Stomach (tissue), 9 donors: ENCODE data around the gene BCAS3. TPM values are rescaled to one million over a fixed set of nuclear protein-coding genes. Genes with fewer than 3 reads are reported as not detected.

Experiments
- DNase-seq, 2 donors: peaks; one replicate each; pipeline versions ENCODE4 v3.0.0 to v3.0.0-alpha.2; 2013 to 2019
- H3K27ac ChIP-seq, 5 donors: fragments of 200-600 bp in 4 of 5; sonication (generic) in 4 of 5; one replicate each; pipeline ENCODE4 v1.5.1; 2013 to 2019; ENCODE audit warnings: mild to moderate bottlenecking in 1 of 5, moderate library complexity in 1 of 5
- H3K27me3 ChIP-seq, 3 donors: fragments of 200-600 bp; sonication (generic); one replicate each; pipeline ENCODE4 v1.5.1; 2017 to 2019; ENCODE audit warnings: mixed run types in 1 of 3
- H3K36me3 ChIP-seq, 4 donors: fragments of 200-600 bp; sonication (generic); 1 replicate in 3 of 4; 2 replicates in 1 of 4; pipeline ENCODE4 v1.5.1; 2016 to 2019
- H3K4me1 ChIP-seq, 4 donors: fragments of 200-600 bp; sonication (generic); one replicate each; pipeline ENCODE4 v1.5.1; 2016 to 2019
- H3K4me3 ChIP-seq, 4 donors: fragments of 200-600 bp; sonication (generic) in 3 of 4; one replicate each; pipeline ENCODE4 v1.5.1; 2016 to 2019; ENCODE audit warnings: mild to moderate bottlenecking in 1 of 4
- H3K9me3 ChIP-seq, 4 donors: fragments of 200-600 bp; sonication (generic); one replicate each; pipeline ENCODE4 v1.5.1; 2016 to 2019
- EP300 ChIP-seq: sonication (generic); formaldehyde crosslinking; IDR thresholded peaks from one replicate; pipeline ENCODE4 v1.6.1; 2017; ENCODE audit warnings: antibody characterized with exemption
- POLR2A ChIP-seq, 4 donors: fragments of 450-650 bp; IDR thresholded peaks; one replicate each; pipeline ENCODE4 v1.6.1; 2016; ENCODE audit warnings: antibody characterized with exemption in 4 of 4, control low read depth in 2 of 4, mild to moderate bottlenecking in 1 of 4, moderate library complexity in 1 of 4
- POLR2AphosphoS5 ChIP-seq, 3 donors: sonication (generic); formaldehyde crosslinking; IDR thresholded peaks; one replicate each; pipeline ENCODE4 v1.6.1; 2016; ENCODE audit warnings: antibody characterized with exemption in 3 of 3
- WGBS, 5 donors: extraction: QIAGEN DNeasy Blood & Tissue Kit in 3 of 5; methylation state at CpG; one replicate each; pipeline versions ENCODE4 v1.1.5 to v1.1.7; 2013 to 2018; 5-methylcytosine and 5-hydroxymethylcytosine counted together
- intact Hi-C: fragments of 100-400 bp; cut with DNase I; formaldehyde crosslinking; loops from one replicate; pipeline ENCODE4 v1.15.1; 2023; ENCODE audit warnings: low total_unique reads
- polyA plus RNA-seq, 3 donors: library from polyadenylated mRNA; stranded (reverse); fragments of 200-250 nt; gene quantifications; one replicate each; pipeline ENCODE4 v1.2.3, GENCODE V29; 2013
- total RNA-seq, 5 donors: library from RNA; depleted of rRNA; stranded (reverse); fragments of >200 nt; gene quantifications; one replicate each; pipeline versions ENCODE4 v1.1.0 to v1.2.3, GENCODE V29; 2014 to 2016
- TF ChIP-seq, protein P1 (sequence below), 7 experiments: fragments of 450-650 bp in 4 of 7; fragments of 200-600 bp in 3 of 7; sonication (generic) in 3 of 7; IDR thresholded peaks; one replicate each; pipeline ENCODE4 v1.5.1; 2016 to 2019; ENCODE audit warnings: antibody characterized with exemption in 7 of 7, control low read depth in 2 of 7, mild to moderate bottlenecking in 1 of 7
- donor health status: healthy with polysubstance abuse.
- donor health status: Bipolar disorder and iron deficiency.
- donor health status: healthy.

Gene BCAS3
- total and polyA plus RNA-seq, 8 donors: 4.9 to 150 (median 25.3) TPM

DNA sequence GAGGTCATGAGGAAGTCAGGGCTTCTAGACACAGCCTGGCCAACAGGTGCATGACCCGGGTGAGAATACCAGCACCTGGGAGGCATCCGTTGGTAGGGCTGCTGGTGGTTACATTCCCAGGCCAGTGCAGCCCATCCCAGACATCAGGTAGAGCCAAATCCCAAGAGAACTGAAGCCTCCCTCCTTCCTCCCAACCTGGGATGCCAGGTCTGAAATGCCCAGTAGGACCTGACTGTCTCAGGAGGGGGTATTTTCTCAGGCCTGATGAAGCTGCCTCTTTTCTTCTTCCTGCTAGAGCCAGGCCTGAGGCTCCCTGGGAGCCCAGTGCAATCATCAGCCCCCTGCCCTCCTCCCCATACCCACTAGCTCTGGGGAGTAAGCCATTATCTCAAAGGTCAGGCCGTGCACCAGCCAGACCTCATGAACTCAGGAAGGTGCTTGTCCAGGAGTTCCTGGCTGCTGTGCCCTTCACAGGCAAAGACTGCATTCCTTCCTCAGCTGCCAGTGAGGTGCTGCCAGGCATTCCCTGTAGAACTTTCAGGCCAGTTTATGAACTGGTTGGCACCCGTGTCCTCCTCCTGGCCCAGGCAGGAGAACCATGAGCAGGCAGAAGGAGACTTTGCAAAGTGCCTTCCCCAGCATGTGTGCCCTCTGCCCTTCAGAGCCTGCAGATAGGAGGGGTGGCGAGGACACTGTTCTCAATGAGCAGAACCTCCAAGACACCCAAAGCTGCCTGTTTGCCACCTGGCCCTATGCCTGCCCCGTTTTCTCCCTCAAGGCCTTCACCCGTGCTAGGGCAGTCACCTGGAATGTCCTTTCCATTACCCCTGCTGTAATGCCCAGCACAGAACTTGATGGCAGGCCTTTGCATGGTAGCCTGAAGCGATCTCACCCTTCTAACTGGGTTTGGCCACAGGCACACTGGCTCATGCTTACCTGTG lies 729.6 kb downstream of the BCAS3 start:
- Histone ChIP-seq H3K9me3 (no peaks in the 10 kb centered on the region), H3K4me3 (peak overlapping the region in 2 of 4 donors; percentile 69 to 75), H3K4me1 (peaks cover 33 to 84% (median 76%) of the 10 kb centered on the region in 4 donors), H3K36me3 (peaks cover 0 to 6% (median 3%) of the 10 kb centered on the region in 4 donors), H3K27ac (peak overlapping the region; percentile 31 to 85 (median 73)), H3K27me3 (peaks cover 20 to 100% (median 87%) of the 10 kb centered on the region in 3 donors)
- intact Hi-C loops: no loop called here
- peak in 1 of 2 donors; percentile 20 for DNase-seq
- WGBS, 5 donors: 49 to 63% (median 62%) methylated on average over 7 to 8 of the region's 8 CpGs
- no peak for TF ChIP-seq POLR2AphosphoS5 (IDR thresholded peaks at IDR 0.05)

GRCh38 chr17:61408151-61409041 lies 730.7 kb downstream of the BCAS3 start:
- intact Hi-C loops: no loop called here
- TF ChIP-seq, protein P1, sequence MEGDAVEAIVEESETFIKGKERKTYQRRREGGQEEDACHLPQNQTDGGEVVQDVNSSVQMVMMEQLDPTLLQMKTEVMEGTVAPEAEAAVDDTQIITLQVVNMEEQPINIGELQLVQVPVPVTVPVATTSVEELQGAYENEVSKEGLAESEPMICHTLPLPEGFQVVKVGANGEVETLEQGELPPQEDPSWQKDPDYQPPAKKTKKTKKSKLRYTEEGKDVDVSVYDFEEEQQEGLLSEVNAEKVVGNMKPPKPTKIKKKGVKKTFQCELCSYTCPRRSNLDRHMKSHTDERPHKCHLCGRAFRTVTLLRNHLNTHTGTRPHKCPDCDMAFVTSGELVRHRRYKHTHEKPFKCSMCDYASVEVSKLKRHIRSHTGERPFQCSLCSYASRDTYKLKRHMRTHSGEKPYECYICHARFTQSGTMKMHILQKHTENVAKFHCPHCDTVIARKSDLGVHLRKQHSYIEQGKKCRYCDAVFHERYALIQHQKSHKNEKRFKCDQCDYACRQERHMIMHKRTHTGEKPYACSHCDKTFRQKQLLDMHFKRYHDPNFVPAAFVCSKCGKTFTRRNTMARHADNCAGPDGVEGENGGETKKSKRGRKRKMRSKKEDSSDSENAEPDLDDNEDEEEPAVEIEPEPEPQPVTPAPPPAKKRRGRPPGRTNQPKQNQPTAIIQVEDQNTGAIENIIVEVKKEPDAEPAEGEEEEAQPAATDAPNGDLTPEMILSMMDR (IDR thresholded peaks at IDR 0.05): no peak
- TF ChIP-seq POLR2A (IDR thresholded peaks at IDR 0.05) (no peak), POLR2AphosphoS5 (IDR thresholded peaks at IDR 0.05) (no peak), EP300 (no peak)
- Histone ChIP-seq H3K9me3 (no peaks in the 10 kb centered on the region), H3K27ac (peak overlapping the region; percentile 19 to 85 (median 73)), H3K4me1 (peaks cover 33 to 88% (median 80%) of the 10 kb centered on the region in 4 donors), H3K4me3 (peak overlapping the region; percentile 53 to 75 (median 65)), H3K36me3 (peaks cover 0 to 6% (median 3%) of the 10 kb centered on the region in 4 donors), H3K27me3 (peaks cover 20 to 100% (median 85%) of the 10 kb centered on the region in 3 donors)
- 29 to 40% (median 36%) methylated on average over 34 to 41 of the region's 41 CpGs for WGBS, 5 donors
- peak in 1 of 2 donors; percentile 27 for DNase-seq

DNA sequence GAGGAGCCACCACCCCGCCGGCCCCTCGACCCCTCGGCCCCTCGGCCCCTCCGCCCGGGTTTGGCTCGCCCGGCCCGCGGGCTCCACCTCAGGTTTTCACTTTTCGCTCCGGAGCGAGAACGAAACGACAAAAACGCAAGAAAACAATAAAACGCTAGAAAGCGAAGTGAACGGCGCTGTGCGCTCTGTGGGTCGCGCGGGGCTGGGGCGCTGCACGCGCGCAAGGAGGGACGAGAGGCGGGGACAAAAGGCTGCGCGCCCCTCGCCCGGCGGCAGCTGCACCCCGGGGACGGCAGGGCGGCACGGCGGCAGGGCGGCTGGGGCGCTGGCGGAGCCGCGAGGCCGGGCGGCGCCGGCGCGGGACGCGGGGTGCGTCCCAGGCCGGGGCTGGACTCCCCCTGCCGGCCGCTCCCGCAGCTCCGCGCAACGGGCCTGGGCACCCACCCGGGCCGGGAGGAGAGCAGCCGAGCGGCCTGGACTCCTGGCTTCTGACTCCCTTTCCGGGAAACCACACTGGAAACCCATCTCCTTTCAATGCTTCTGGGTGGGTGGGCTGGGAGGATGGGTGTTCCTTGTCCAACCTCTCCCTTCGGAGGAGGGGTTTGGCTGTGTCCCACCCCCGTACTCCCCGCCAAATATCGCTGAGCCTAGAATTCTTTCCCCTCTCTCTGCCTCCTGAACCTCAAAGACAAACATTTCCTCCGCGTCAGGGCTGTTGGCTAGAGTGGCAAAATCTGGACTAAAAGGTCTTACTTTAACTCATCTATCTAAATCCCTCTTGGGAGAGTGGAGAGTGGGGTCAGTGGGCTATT lies 731.9 kb downstream of the BCAS3 start:
- H3K4me3 ChIP-seq: peak overlapping the region; percentile 53 to 75 (median 65)
- H3K9me3 ChIP-seq: no peaks in the 10 kb centered on the region
- intact Hi-C loops: loop anchor here (10.0 kb wide), 1 partner anchor 425 kb away; no protein-coding TSS in a partner anchor
- peak overlapping the region; percentile 52 to 93 (median 84) for H3K27ac ChIP-seq
- H3K4me1 ChIP-seq: peaks cover 33 to 88% (median 72%) of the 10 kb centered on the region in 4 donors
- H3K36me3 ChIP-seq: peaks cover 0 to 6% (median under 1%) of the 10 kb centered on the region in 4 donors
- WGBS, 5 donors: 0 to 2% (median 1%) methylated on average over 53 to 71 of the region's 73 CpGs
- DNase-seq: peak; percentile 69 to 89
- H3K27me3 ChIP-seq: peaks cover 10 to 100% (median 74%) of the 10 kb centered on the region in 3 donors
- TF ChIP-seq POLR2A (IDR thresholded peaks at IDR 0.05): no peak
- TF ChIP-seq, protein P1 (IDR thresholded peaks at IDR 0.05): peak in 3 of 7 experiments; percentile 27 to 64 (median 39)
- TF ChIP-seq POLR2AphosphoS5 (IDR thresholded peaks at IDR 0.05): peak in 2 of 3 donors; percentile 20 to 27
- TF ChIP-seq EP300: no peak
